Tibial artery (tissue), 4 donors: ENCODE results near the gene TBC1D8B.

Experiments
- DNase-seq, 2 donors: peaks; one replicate each; pipeline ENCODE4 v3.0.0-alpha.2; 2019
- H3K27ac ChIP-seq, 2 donors: fragments of 200-600 bp; sonication (generic) in 1 of 2; 1 replicate in 1 of 2; 2 replicates in 1 of 2; pipeline ENCODE4 v1.5.1; 2018 to 2019; ENCODE audit warnings: mild to moderate bottlenecking in 1 of 2
- H3K27me3 ChIP-seq, 2 donors: fragments of 200-600 bp; sonication (generic) in 1 of 2; one replicate each; pipeline versions ENCODE4 v1.5.1 to v1.6.0; 2016 to 2019
- H3K36me3 ChIP-seq, 3 donors: fragments of 200-600 bp; sonication (generic) in 2 of 3; one replicate each; pipeline ENCODE4 v1.5.1; 2016 to 2019; ENCODE audit warnings: mild to moderate bottlenecking in 2 of 3
- H3K4me1 ChIP-seq, 4 donors: fragments of 200-600 bp; sonication (generic) in 2 of 4; 1 replicate in 3 of 4; 2 replicates in 1 of 4; pipeline ENCODE4 v1.5.1; 2016 to 2019
- H3K4me3 ChIP-seq, 2 donors: fragments of 200-600 bp; sonication (generic) in 1 of 2; 1 replicate in 1 of 2; 2 replicates in 1 of 2; pipeline ENCODE4 v1.5.1; 2018 to 2019; ENCODE audit warnings: mild to moderate bottlenecking in 2 of 2
- H3K9me3 ChIP-seq, 3 donors: fragments of 200-600 bp; sonication (generic) in 1 of 3; one replicate each; pipeline ENCODE4 v1.5.1; 2016 to 2019
- intact Hi-C: fragments of 100-400 bp; cut with DNase I; formaldehyde crosslinking; loops from one replicate; pipeline ENCODE4 v1.15.0; 2023; ENCODE audit warnings: low total_unique reads
- TF ChIP-seq, protein P1 (sequence below), 2 experiments: fragments of 200-600 bp in 1 of 2; fragments of 450-650 bp in 1 of 2; IDR thresholded peaks; one replicate each; pipeline ENCODE4 v1.5.1; 2017 to 2019; ENCODE audit warnings: antibody characterized with exemption in 2 of 2, mild to moderate bottlenecking in 1 of 2, moderate library complexity in 1 of 2

TBC1D8B gene

DNA sequence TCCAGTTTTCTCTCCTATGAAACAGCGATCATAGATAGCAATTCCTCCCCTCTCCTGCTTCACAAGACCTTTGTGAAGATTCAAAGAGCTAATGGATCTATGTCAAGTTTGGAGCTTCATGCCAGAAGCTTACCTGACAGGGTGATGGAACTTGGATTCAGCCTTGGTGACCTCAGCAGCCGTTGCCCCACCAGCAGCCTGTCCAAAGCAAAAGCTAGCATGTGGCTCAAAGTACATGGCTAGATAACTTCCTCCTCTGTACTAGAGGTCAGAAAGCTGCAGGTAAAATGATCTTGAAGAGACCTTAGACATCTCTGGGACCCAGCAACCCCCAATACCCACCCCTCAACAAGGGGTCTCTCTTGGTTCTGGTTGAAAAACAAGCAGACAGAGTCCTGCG lies 98.9 kb downstream of the TBC1D8B start:
- H3K9me3 ChIP-seq: no peaks in the 10 kb centered on the region
- DNase-seq: no peak
- H3K27ac ChIP-seq: no peak overlapping the region
- no peaks in the 10 kb centered on the region for H3K36me3 ChIP-seq
- no peak overlapping the region for H3K4me3 ChIP-seq
- H3K4me1 ChIP-seq: peaks cover 0 to 6% (median 0%) of the 10 kb centered on the region in 4 donors
- no peaks in the 10 kb centered on the region for H3K27me3 ChIP-seq
- TF ChIP-seq, protein P1, sequence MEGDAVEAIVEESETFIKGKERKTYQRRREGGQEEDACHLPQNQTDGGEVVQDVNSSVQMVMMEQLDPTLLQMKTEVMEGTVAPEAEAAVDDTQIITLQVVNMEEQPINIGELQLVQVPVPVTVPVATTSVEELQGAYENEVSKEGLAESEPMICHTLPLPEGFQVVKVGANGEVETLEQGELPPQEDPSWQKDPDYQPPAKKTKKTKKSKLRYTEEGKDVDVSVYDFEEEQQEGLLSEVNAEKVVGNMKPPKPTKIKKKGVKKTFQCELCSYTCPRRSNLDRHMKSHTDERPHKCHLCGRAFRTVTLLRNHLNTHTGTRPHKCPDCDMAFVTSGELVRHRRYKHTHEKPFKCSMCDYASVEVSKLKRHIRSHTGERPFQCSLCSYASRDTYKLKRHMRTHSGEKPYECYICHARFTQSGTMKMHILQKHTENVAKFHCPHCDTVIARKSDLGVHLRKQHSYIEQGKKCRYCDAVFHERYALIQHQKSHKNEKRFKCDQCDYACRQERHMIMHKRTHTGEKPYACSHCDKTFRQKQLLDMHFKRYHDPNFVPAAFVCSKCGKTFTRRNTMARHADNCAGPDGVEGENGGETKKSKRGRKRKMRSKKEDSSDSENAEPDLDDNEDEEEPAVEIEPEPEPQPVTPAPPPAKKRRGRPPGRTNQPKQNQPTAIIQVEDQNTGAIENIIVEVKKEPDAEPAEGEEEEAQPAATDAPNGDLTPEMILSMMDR (IDR thresholded peaks at IDR 0.05): no peak
- intact Hi-C loops: no loop called here

DNA sequence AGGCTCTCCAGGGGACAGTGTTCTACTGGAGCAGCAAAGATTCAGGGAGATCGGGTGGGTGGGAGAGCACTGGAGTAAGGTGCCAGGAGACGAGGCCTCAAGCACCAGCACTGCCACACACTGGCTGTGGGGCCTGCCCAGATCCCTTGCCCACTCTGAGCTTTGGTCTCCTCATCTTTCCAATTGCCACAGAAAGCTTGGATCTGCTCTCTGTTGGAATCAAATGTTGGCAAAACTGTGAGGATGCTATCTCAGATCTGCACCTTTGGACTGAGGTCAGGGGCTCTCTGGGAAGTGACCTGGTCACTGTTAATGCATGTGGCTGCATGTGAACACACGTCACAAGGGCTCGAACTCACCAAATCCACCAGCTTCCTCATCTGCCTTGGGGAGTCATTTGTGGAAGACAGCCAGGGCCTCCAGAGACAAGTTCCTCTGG lies 99.3 kb downstream of the TBC1D8B start:
- no peak for DNase-seq
- TF ChIP-seq, protein P1 (IDR thresholded peaks at IDR 0.05): no peak
- H3K27me3 ChIP-seq: no peaks in the 10 kb centered on the region
- no peak overlapping the region for H3K4me3 ChIP-seq
- peaks cover 0 to 6% (median 0%) of the 10 kb centered on the region in 4 donors for H3K4me1 ChIP-seq
- H3K27ac ChIP-seq: no peak overlapping the region
- no peaks in the 10 kb centered on the region for H3K9me3 ChIP-seq
- no peaks in the 10 kb centered on the region for H3K36me3 ChIP-seq
- intact Hi-C loops: no loop called here

DNA sequence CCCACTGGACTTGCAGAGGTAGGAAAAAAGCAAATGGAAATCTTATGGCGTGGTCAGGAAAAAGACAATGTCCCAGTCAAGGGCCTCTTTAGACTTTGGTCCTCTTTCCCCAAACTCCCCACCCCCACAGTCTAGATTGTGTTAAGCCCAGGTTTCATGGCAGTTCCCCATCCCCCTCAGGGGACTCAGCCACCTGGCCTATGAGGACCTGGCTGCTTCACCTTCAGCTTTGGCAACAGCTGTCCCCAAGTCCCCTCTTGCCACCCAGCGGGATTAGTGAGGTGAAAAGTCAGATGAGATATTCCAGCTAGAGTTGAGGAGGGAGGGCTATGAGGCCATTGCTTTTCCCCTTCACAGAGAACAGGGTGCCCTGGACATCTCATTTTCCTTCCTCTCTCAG lies 100.2 kb downstream of the TBC1D8B start:
- intact Hi-C loops: no loop called here

GRCh38 chrX:106903291-106903824 lies 100.9 kb downstream of the TBC1D8B start, which contains the start of gene RIPPLY1:
RIPPLY1 (minus strand) TSS chrX:106903341; CDS start chrX:106903287, 54 bp downstream.
- no peak for DNase-seq
- H3K9me3 ChIP-seq: no peaks in the 10 kb centered on the region
- H3K36me3 ChIP-seq: no peaks in the 10 kb centered on the region
- H3K27ac ChIP-seq: peak within 1 kb of the TSS; percentile 28 to 33
- TF ChIP-seq, protein P1 (IDR thresholded peaks at IDR 0.05): no peak
- intact Hi-C loops: no loop called here
- peaks cover 0 to 6% (median 0%) of the 10 kb centered on the region in 4 donors for H3K4me1 ChIP-seq
- H3K4me3 ChIP-seq: no peak within 1 kb of the TSS
- no peaks in the 10 kb centered on the region for H3K27me3 ChIP-seq

More for the DNA sequence above, 100.2 kb downstream of the TBC1D8B start:
- no peak for DNase-seq
- Histone ChIP-seq H3K9me3 (no peaks in the 10 kb centered on the region), H3K27ac (no peak overlapping the region), H3K4me3 (no peak overlapping the region), H3K4me1 (peaks cover 0 to 6% (median 0%) of the 10 kb centered on the region in 4 donors), H3K27me3 (no peaks in the 10 kb centered on the region), H3K36me3 (no peaks in the 10 kb centered on the region)
- TF ChIP-seq, protein P1 (IDR thresholded peaks at IDR 0.05): no peak

GRCh38 chrX:106903856-106904528 lies 101.5 kb downstream of the TBC1D8B start:
- Histone ChIP-seq H3K27me3 (no peaks in the 10 kb centered on the region), H3K4me3 (no peak overlapping the region), H3K9me3 (no peaks in the 10 kb centered on the region), H3K27ac (peak overlapping the region; percentile 28 to 33), H3K4me1 (peaks cover 0 to 6% (median 0%) of the 10 kb centered on the region in 4 donors), H3K36me3 (no peaks in the 10 kb centered on the region)
- intact Hi-C loops: no loop called here
- DNase-seq: no peak
- TF ChIP-seq, protein P1 (IDR thresholded peaks at IDR 0.05): no peak
